DMS114 treated with DMSO at 0.1 percent for 48 hours (cell line): ENCODE results near the gene EFNA1.
"Not testable (repeated sequence)": the region's sequence is repeated elsewhere in the genome, so short reads cannot be mapped to it uniquely, and the experiment has no call there.

Experiments used
- DNase-seq: peaks from one replicate; lab custom pipeline; 2025; ENCODE audit not compliant: unreplicated experiment; lab: John Stamatoyannopoulos, UW

Gene EFNA1

GRCh38 chr1:155092131-155092530 lies 35.5 kb upstream of the EFNA1 start:
- DNase-seq = no peak

- DNase-seq = no peak
Observed at GRCh38 chr1:155092641-155093040, 35.0 kb upstream of the EFNA1 start.

GRCh38 chr1:155093911-155094621 lies 33.6 kb upstream of the EFNA1 start:
- DNase-seq = peak; percentile 79

- DNase-seq = no peak
Observed at GRCh38 chr1:155094622-155094948, 33.1 kb upstream of the EFNA1 start.

- DNase-seq = no peak
Observed at GRCh38 chr1:155099331-155099730, 28.3 kb upstream of the EFNA1 start.

GRCh38 chr1:155103325-155103724 lies 24.4 kb upstream of the EFNA1 start:
- no peak for DNase-seq

- DNase-seq = no peak
Observed at GRCh38 chr1:155104605-155105534, 22.8 kb upstream of the EFNA1 start.

- DNase-seq = no peak
Observed at GRCh38 chr1:155105604-155106011, 22.1 kb upstream of the EFNA1 start.

GRCh38 chr1:155106862-155107261 lies 20.8 kb upstream of the EFNA1 start:
- DNase-seq = no peak

GRCh38 chr1:155107309-155108264 lies 20.1 kb upstream of the EFNA1 start:
- DNase-seq = no peak

GRCh38 chr1:155108296-155108695 lies 19.4 kb upstream of the EFNA1 start:
- DNase-seq = no peak

GRCh38 chr1:155110381-155110780 lies 17.3 kb upstream of the EFNA1 start:
- DNase-seq = no peak

GRCh38 chr1:155110826-155111225 lies 16.9 kb upstream of the EFNA1 start:
- DNase-seq = no peak

GRCh38 chr1:155113450-155113980 lies 14.2 kb upstream of the EFNA1 start:
- DNase-seq = no peak

GRCh38 chr1:155116113-155116764 lies 11.4 kb upstream of the EFNA1 start:
- no peak for DNase-seq

- no peak for DNase-seq
Observed at GRCh38 chr1:155117610-155118009, 10.1 kb upstream of the EFNA1 start.

- DNase-seq = not testable (repeated sequence)
Observed at GRCh38 chr1:155118090-155118489, 9.6 kb upstream of the EFNA1 start.

- no peak for DNase-seq
Observed at GRCh38 chr1:155120253-155120652, 7.4 kb upstream of the EFNA1 start.

- no peak for DNase-seq
Observed at GRCh38 chr1:155121249-155121648, 6.4 kb upstream of the EFNA1 start.

GRCh38 chr1:155122308-155122707 lies 5.4 kb upstream of the EFNA1 start:
- no peak for DNase-seq
